GM19455 (cell line): ENCODE data around the gene ACTG2.

ENCODE experiments used
- ATAC-seq: cut with Tn5 transposase; IDR thresholded peaks from one replicate; pipeline ENCODE4 v1.9.1; 2021; ENCODE audit not compliant: unreplicated experiment

ACTG2 gene

DNA sequence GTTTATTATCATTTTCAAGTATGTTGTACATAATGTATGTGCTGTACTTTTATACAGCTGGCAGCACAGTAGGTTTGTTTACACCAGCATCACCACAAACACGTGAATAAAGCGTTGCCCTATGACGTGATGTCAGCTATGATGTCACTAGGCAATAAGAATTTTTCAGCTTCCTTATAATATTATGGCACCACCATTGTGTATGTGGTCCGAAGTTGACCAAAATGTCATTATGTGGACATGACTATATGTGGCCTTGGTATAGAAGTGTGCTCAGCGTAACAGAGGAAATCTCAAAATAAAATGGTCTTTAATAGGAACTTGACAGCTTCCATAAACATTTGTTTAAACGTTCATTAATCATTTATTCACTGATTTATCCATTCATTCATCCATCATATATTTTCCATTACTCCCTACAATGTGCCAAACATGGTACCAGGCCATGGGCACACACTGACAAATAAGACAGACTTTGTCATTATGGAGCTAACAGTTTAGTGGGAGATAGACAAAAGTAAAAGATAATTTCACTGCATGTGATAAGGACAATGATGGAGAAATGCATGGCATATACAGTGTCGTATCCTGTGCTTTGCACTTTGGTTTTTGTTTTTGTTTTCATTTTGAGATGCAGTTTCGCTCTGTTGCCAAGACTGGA is 18.9 kb downstream of the ACTG2 start:
- no peak for ATAC-seq

GRCh38 chr2:73913414-73914054 is 20.7 kb downstream of the ACTG2 start:
- ATAC-seq, result no peak

DNA sequence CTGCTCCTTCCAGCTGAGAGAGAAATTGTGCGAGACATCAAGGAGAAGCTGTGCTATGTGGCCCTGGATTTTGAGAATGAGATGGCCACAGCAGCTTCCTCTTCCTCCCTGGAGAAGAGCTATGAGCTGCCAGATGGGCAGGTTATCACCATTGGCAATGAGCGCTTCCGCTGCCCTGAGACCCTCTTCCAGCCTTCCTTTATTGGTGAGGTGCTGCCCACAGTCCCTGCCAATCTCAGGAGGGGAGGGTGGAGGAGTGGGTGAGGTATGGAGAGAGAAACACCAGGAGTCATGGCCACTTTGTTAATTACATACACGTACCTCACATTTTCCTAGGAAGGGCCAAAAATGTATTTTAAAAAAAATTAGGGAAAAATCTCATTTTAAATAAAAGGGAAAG is 21.9 kb downstream of the ACTG2 start:
- ATAC-seq, result no peak

DNA sequence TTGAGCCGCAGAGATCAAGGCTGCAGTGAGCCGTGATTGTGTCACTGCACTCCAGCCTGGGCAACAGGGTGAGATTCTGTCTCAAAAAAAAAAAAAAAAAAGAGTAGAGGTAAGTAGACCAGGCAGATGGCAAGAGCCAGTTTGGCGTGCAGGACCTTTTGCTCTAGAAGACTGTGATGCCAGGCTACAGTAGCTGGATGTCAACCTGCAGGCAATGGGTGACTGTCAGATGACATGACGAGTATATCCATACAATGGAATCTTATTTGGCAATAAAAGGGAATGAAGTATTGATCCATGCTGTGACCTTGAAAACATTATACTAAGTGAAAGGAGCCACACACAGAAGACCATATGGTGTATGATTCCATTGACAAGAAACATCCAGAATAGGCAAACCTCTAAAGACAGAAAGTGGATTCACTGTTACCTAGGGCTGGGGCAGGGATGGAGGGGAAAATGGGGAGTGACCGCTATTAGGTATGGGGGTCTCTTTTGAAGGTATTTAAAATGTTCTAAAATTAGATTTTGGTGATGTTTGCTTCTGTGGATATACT is 22.7 kb downstream of the ACTG2 start:
- no peak for ATAC-seq

- ATAC-seq, result no peak
These were observed 23.9 kb downstream of the ACTG2 start for GRCh38 chr2:73916666-73917065.

DNA sequence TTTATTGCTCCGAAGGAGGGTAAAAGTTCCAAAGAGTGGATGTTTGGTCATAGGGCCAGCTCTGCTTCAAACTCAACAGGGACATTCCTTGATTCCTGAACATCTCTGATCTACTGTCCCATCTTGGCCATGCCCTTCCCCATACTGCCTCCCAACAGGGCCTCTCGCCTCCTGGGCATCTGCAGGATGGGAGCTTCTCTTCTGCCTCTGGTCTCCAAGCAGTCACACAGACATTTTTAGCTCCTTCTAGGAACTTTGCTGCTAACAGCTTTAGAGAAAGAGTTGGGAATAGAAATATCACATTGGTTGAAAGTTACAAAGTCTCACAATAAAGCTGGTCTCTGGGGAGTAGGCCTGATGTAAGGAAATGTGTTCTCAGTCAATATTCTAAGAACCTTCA is 24.5 kb downstream of the ACTG2 start:
- ATAC-seq, result no peak

DNA sequence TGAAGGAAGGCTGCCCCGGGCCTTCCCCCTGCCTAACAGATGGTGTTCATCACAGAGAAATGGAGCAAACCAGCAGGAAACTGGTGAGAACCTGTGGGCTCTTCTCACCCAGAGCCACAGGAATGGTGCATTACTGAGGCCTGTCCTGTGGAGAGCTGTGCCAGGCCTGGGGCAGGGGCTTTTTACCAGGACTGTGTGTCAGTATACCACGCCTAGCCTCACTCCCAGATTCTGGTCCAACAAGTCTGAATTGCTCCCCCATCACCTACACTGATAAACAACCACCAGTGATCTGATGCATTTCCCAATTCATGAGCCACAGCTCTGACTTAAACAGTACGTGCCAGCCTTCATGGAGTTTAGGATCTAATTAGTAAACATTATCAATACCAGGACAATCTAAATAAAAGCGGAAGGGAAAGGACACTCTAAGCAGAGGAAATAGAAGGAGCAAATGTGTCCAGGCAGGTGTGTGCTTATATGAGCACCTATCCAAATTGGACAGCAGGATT is 24.9 kb downstream of the ACTG2 start:
- ATAC-seq, result no peak

- ATAC-seq, result no peak
These were observed 26.0 kb downstream of the ACTG2 start for GRCh38 chr2:73918856-73919255.

DNA sequence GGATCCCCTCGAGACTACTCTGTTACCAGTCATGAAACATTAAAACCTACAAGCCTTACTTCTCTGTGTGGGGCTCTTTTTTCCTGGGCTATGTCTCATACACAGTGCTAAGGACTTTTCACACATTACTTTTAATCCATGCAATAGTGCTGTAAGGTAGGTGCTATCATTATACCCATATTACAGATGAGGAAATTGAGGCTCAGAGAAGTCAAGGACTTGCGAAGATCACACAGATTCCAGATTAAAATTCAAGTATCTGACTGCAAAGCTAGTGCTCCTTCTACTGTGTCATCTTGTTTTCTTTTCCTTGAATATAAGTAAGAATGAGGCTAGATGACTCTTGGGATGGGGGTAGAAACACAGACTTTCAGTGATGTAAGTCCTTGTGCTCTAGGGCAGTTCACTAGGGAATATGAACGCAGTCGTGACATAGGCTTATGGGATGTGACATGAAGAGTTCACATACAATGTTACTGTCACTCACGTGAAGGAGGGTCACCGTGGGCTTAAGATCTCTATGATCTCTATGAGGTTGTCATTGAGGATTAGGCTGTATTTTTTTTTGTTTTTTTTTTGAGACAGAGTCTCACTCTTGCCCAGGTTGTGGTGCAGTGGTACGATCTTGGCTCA is 26.9 kb downstream of the ACTG2 start:
- ATAC-seq, result no peak

GRCh38 chr2:73920577-73921545 is 28.1 kb downstream of the ACTG2 start:
- ATAC-seq, result no peak

GRCh38 chr2:73921581-73921980 is 28.8 kb downstream of the ACTG2 start:
- ATAC-seq, result no peak

GRCh38 chr2:73922681-73923080 is 29.9 kb downstream of the ACTG2 start:
- ATAC-seq, result no peak

- ATAC-seq, result no peak
These were observed 32.4 kb downstream of the ACTG2 start for GRCh38 chr2:73925033-73925704.

DNA sequence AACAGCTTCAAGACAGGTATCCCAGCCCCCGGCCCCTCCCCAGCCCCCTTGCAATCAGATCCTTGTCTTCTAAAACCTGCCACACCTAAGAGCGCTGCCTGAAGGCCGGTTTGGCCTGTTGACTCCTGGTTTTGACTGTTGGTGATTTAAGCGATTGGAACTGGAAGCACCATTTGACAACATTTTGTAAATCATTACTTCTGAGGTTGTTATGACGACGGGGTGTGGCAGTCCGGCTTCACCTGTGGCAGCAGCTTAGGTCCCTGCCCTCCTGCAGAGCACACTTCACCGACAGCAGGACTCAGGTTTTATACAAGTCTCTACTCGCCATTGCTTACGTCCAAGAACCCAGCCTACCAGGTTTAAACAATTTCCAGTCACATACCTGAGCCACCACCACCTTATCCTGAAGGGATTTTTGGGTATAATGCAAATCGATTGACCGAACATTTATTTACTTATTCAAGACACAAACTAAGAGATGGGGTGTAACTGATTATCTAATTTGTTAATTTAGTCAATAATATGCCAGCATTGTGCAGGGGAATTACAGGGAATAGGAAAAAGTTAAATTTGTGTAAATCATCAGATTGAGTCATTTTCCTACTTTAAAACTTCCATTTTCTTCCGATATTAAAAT is 33.2 kb downstream of the ACTG2 start:
- ATAC-seq, result no peak

DNA sequence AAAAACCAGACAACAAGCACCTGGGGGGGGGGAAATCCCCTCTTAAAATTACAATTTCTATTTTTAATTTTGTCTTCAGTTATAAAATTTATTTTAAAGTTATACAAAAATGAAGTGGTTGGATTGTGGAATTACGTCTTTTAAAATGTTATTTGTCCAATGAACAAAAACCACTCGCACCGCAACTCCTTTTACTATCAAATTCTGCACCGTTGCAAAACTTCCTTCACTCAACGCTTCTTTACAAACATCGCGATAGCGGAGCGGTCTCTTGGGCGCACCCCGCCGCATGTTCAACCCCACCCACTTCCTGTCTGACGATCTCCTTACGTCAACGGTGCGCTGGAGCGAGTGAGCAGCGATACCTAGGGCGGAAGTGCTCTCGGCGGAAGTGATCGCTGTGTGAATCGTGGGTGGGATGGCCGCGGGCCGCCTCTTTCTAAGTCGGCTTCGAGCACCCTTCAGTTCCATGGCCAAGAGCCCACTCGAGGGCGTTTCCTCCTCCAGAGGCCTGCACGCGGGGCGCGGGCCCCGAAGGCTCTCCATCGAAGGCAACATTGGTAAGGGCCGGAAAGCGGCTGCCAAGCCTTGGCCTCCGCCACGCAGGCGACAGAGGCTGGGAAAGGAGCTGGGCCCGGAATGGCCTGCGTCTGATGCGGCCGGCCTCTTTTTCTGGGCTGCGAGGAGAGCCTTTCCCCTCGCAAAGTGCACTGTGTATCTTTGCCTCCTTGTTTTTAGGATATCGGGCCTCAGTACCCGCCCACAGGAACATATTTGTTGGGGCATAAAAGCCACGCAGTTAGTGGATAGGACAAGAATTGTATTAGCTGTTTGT is 33.9 kb downstream of the ACTG2 start, which contains the start of gene DGUOK:
TSS of gene DGUOK (plus strand) at position 388 of the 835 bp plus-strand sequence. CDS start at position 419, 31 bp downstream.
- peak; percentile 98 for ATAC-seq

DNA sequence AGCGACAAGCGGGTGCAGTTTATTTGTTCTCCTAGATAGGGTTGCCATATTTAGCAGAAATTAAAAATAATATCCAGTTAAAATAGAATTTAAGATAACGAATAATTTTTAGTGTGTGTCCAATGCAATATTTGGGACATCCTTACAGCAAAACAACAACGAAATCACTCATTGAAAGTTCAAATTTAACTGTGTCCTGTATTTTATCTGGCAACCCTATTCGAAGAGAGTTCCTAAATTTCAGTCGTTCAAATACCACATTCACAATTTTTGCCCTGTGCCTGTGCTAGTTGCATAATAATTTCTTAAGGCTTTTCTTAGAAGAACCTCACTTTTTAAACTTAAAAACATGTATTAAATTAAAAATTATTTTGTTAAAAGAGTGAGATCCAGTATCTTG is 34.5 kb downstream of the ACTG2 start:
- ATAC-seq, result no peak

GRCh38 chr2:73928963-73929347 is 36.1 kb downstream of the ACTG2 start:
- ATAC-seq, result no peak

DNA sequence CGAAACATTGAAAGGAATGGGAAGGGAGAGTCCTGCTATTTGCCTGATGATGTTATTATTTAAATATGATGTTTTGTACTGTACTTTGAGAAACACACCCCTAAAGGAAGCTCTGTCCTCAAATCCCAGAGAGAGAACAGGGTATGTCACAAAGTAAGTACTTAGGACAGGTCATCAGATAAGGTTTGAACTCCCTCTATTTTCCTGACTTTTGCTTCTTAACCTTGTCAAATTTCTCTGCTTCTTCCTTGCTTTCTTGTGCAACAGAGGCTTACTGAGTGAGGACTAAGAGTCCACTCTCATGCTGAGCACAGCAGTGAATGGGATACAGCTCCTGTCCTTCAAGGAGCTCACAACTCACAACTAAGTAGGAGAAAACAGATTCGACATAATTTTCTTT is 37.6 kb downstream of the ACTG2 start:
- no peak for ATAC-seq
